Sigmoid colon (tissue), 4 donors: Measurements from ENCODE around the gene CD302.

Experiments used
- EP300 ChIP-seq, 4 donors: sonication (generic); formaldehyde crosslinking; IDR thresholded peaks; one replicate each; pipeline ENCODE4 v1.6.1; 2017; ENCODE audit warnings: antibody characterized with exemption in 4 of 4
- POLR2A ChIP-seq, 2 donors: fragments of 450-650 bp; IDR thresholded peaks; one replicate each; pipeline ENCODE4 v1.6.1; 2016; ENCODE audit warnings: antibody characterized with exemption in 2 of 2, mild to moderate bottlenecking in 2 of 2, moderate library complexity in 2 of 2
- POLR2AphosphoS5 ChIP-seq, 4 donors: sonication (generic); formaldehyde crosslinking; IDR thresholded peaks; one replicate each; pipeline ENCODE4 v1.6.1; 2017; ENCODE audit warnings: antibody characterized with exemption in 4 of 4
- TF ChIP-seq, protein P1 (sequence below), 4 experiments: fragments of 450-650 bp in 3 of 4; fragments of 200-600 bp in 1 of 4; IDR thresholded peaks; one replicate each; pipeline ENCODE4 v1.5.1; 2016 to 2019; ENCODE audit warnings: antibody characterized with exemption in 4 of 4, mild to moderate bottlenecking in 3 of 4, moderate library complexity in 2 of 4

DNA sequence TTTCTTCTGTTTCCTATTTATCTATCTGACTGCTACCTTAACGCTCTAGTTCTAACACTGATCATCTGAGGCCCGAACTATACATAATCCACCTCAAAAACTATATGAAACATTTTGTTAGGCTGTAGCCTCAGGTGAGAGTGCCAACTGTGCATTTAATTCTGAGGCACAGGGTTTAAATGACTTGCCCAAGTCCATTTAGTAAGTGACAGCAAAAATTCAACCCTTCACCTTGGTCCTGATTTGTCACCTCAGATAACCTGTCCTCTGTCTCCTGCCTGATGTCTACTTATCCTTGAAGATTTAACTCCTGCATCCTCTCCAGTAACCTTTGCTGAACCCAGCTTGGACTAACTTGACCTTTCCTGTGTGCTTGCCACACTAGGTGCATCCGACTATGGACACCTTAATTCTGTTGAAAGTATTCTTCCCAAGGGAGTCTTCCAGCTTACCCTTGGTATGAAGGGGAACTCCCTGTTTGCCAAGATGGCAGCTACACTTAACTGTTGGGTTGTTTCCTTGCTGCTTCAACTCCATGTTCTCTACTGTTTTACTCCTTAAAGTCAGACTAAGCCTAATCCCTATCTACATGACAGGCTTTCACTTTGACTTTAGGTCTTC is 23.5 kb downstream of the CD302 start:
- TF ChIP-seq, protein P1, sequence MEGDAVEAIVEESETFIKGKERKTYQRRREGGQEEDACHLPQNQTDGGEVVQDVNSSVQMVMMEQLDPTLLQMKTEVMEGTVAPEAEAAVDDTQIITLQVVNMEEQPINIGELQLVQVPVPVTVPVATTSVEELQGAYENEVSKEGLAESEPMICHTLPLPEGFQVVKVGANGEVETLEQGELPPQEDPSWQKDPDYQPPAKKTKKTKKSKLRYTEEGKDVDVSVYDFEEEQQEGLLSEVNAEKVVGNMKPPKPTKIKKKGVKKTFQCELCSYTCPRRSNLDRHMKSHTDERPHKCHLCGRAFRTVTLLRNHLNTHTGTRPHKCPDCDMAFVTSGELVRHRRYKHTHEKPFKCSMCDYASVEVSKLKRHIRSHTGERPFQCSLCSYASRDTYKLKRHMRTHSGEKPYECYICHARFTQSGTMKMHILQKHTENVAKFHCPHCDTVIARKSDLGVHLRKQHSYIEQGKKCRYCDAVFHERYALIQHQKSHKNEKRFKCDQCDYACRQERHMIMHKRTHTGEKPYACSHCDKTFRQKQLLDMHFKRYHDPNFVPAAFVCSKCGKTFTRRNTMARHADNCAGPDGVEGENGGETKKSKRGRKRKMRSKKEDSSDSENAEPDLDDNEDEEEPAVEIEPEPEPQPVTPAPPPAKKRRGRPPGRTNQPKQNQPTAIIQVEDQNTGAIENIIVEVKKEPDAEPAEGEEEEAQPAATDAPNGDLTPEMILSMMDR (IDR thresholded peaks at IDR 0.05), result no peak
- no peak for TF ChIP-seq POLR2A (IDR thresholded peaks at IDR 0.05)
- peak in 1 of 4 donors; percentile 11 for TF ChIP-seq POLR2AphosphoS5 (IDR thresholded peaks at IDR 0.05)
- TF ChIP-seq EP300 (IDR thresholded peaks at IDR 0.05), result no peak
